ENCODE results near the gene FBXO21. TPM values are rescaled to one million over a fixed set of nuclear protein-coding genes. Genes with fewer than 3 reads are reported as not detected.

FBXO21 gene
- total RNA-seq, 2 experiments from 2014 or later: 21.5 to 26.0 TPM

- peaks cover 46% of the 10 kb centered on the region for H3K36me3 Mint-ChIP-seq (ENCODE audit: low read depth)
- DNase-seq (no peak), ATAC-seq (no peak)
- intact Hi-C loops (cut with micrococcal nuclease): no loop called here
- H3K27me3 Mint-ChIP-seq: no peaks in the 10 kb centered on the region
- no peak overlapping the region for H3K27ac Mint-ChIP-seq
- ChIA-PET POLR2A (interaction anchor here (0.6 to 1.1 kb wide), 3 partner anchors 10 to 14 kb away, joined by 3 to 6 read pairs (median 3); no protein-coding TSS in a partner anchor), CTCF (interaction anchor here (1.1 kb wide), 1 partner anchor 49 kb away, joined by 3 read pairs; no protein-coding TSS in a partner anchor)
- no peaks in the 10 kb centered on the region for H3K4me1 Mint-ChIP-seq (ENCODE audit: low read depth)
- H3K9me3 Mint-ChIP-seq: no peaks in the 10 kb centered on the region
- H3K4me3 Mint-ChIP-seq: no peak overlapping the region
- TF ChIP-seq CTCF (IDR thresholded peaks at IDR 0.05): no peak
Measured at GRCh38 chr12:117167769-117168168, 22.5 kb downstream of the FBXO21 start.

GRCh38 chr12:117166107-117166506, 24.2 kb downstream of the FBXO21 start:
- TF ChIP-seq CTCF (IDR thresholded peaks at IDR 0.05): no peak
- ChIA-PET CTCF (no interaction called here), POLR2A (no interaction called here)
- Mint-ChIP-seq H3K4me3 (no peak overlapping the region), H3K9me3 (no peaks in the 10 kb centered on the region), H3K27me3 (no peaks in the 10 kb centered on the region), H3K4me1 (ENCODE audit: low read depth) (no peaks in the 10 kb centered on the region), H3K36me3 (ENCODE audit: low read depth) (peaks cover 59% of the 10 kb centered on the region), H3K27ac (no peak overlapping the region)
- intact Hi-C loops (cut with micrococcal nuclease): no loop called here
- DNase-seq (no peak), ATAC-seq (no peak)

GRCh38 chr12:117165342-117165741, 24.9 kb downstream of the FBXO21 start:
- H3K27ac Mint-ChIP-seq: no peak overlapping the region
- no peak overlapping the region for H3K4me3 Mint-ChIP-seq
- ChIA-PET CTCF (interaction anchor here (0.9 kb wide), 1 partner anchor 11 kb away, joined by 4 read pairs; no protein-coding TSS in a partner anchor), POLR2A (interaction anchor here (0.6 to 0.7 kb wide), 2 partner anchors 702 to 907 kb away, joined by 3 read pairs; no protein-coding TSS in a partner anchor)
- DNase-seq (no peak), ATAC-seq (no peak)
- H3K4me1 Mint-ChIP-seq (ENCODE audit: low read depth): no peaks in the 10 kb centered on the region
- intact Hi-C loops (cut with micrococcal nuclease): no loop called here
- peaks cover 60% of the 10 kb centered on the region for H3K36me3 Mint-ChIP-seq (ENCODE audit: low read depth)
- no peak for TF ChIP-seq CTCF (IDR thresholded peaks at IDR 0.05)
- no peaks in the 10 kb centered on the region for H3K9me3 Mint-ChIP-seq
- H3K27me3 Mint-ChIP-seq: no peaks in the 10 kb centered on the region

- H3K36me3 Mint-ChIP-seq (ENCODE audit: low read depth): peaks cover 62% of the 10 kb centered on the region
- no peaks in the 10 kb centered on the region for H3K9me3 Mint-ChIP-seq
- TF ChIP-seq CTCF (IDR thresholded peaks at IDR 0.05): no peak
- no peaks in the 10 kb centered on the region for H3K4me1 Mint-ChIP-seq (ENCODE audit: low read depth)
- no peak overlapping the region for H3K27ac Mint-ChIP-seq
- intact Hi-C loops (cut with micrococcal nuclease): no loop called here
- H3K4me3 Mint-ChIP-seq: no peak overlapping the region
- DNase-seq (no peak), ATAC-seq (no peak)
- no peaks in the 10 kb centered on the region for H3K27me3 Mint-ChIP-seq
- ChIA-PET CTCF (no interaction called here), POLR2A (no interaction called here)
Measured at GRCh38 chr12:117162633-117163032, 27.6 kb downstream of the FBXO21 start.

- DNase-seq: no peak
- Mint-ChIP-seq H3K27me3 (no peaks in the 10 kb centered on the region), H3K4me1 (ENCODE audit: low read depth) (no peaks in the 10 kb centered on the region), H3K27ac (peak overlapping the region; percentile 53), H3K9me3 (no peaks in the 10 kb centered on the region), H3K36me3 (ENCODE audit: low read depth) (peaks cover 62% of the 10 kb centered on the region), H3K4me3 (no peak overlapping the region)
- CTCF ChIA-PET: no interaction called here
- POLR2A ChIA-PET: interaction anchor here (0.6 kb wide), 1 partner anchor 138 kb away, joined by 3 read pairs; no protein-coding TSS in a partner anchor
- no peak for ATAC-seq
- no peak for TF ChIP-seq CTCF (IDR thresholded peaks at IDR 0.05)
- intact Hi-C loops (cut with micrococcal nuclease): no loop called here
Measured at GRCh38 chr12:117162167-117162539, 28.1 kb downstream of the FBXO21 start.
